H1 (cell line): ENCODE results near the gene C5.

Experiments
- CTCF ChIP-seq, 3 experiments: IDR thresholded peaks; 1 replicate in 2 of 3; 2 replicates in 1 of 3; pipeline versions ENCODE4 v1.5.1 to v1.6.1; 2011; ENCODE audit warnings: low read length in 3 of 3, mild to moderate bottlenecking in 3 of 3, inconsistent platforms in 2 of 3, low read depth in 1 of 3, moderate library complexity in 1 of 3; ENCODE audit not compliant: insufficient read depth in 1 of 3; ENCODE audit errors: control extremely low read depth in 1 of 3
- POLR2A ChIP-seq, 2 experiments: IDR thresholded peaks; 1 replicate in 1 of 2; 2 replicates in 1 of 2; pipeline ENCODE4 v1.6.1; 2011; ENCODE audit warnings: low read depth in 2 of 2, low read length in 2 of 2, mild to moderate bottlenecking in 2 of 2; ENCODE audit errors: control extremely low read depth in 1 of 2
- POLR2AphosphoS5 ChIP-seq: IDR thresholded peaks from 2 replicates; pipeline ENCODE4 v1.6.1; 2011; ENCODE audit warnings: low read depth, low read length
- RAD21 ChIP-seq, 2 experiments: IDR thresholded peaks in 1 of 2; conservative IDR thresholded peaks in 1 of 2; 2 replicates each; pipeline ENCODE4 v1.6.1; 2011; ENCODE audit warnings: low read depth in 2 of 2, low read length in 2 of 2, improper control_type of control experiment in 1 of 2, inconsistent platforms in 1 of 2, mild to moderate bottlenecking in 1 of 2, moderate library complexity in 1 of 2
- TBP ChIP-seq: IDR thresholded peaks from 2 replicates; pipeline ENCODE4 v1.6.1; 2011; ENCODE audit warnings: low read depth, low read length, improper control_type of control experiment

GRCh38 chr9:121057821-121058220 is 7.7 kb upstream of the C5 start:
- TF ChIP-seq POLR2AphosphoS5 (no peak), CTCF (IDR thresholded peaks at IDR 0.05; ENCODE audit: control extremely low read depth in 1 of 3, insufficient read depth in 1 of 3, low read depth in 1 of 3, low read length in 3 of 3) (no peak), TBP (no peak), RAD21 (IDR thresholded peaks at IDR 0.05 in 1 of 2, conservative IDR thresholded peaks at IDR 0.05 in 1 of 2; ENCODE audit: low read depth in 2 of 2, low read length in 2 of 2) (no peak), POLR2A (IDR thresholded peaks at IDR 0.05; ENCODE audit: control extremely low read depth in 1 of 2, low read depth in 2 of 2, low read length in 2 of 2) (no peak)
